GF-D8 (cell line): ENCODE measurements around the gene FHOD3.

Experiments used
- DNase-seq: peaks from one replicate; lab custom pipeline; 2025; lab: John Stamatoyannopoulos, UW

FHOD3 gene

DNA sequence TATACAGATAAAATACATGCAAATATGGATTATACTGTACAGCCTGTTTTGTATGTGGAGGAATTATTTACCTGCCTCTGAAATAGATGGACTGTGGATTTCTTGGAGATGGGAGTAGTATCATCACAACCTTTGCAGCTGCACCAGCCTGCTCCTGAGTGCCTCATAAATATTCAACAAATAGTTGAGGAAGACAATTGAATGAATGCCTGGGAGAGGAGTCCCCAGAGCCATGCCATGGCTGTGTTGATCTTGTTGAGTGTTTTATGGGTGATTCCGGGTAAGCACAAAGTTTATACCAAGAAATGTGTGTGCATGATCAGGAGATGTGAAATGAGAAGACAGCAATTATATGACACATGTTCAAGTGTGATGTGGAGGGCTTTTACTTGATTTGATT, 225.0 kb downstream of the FHOD3 start:
- no peak for DNase-seq

DNA sequence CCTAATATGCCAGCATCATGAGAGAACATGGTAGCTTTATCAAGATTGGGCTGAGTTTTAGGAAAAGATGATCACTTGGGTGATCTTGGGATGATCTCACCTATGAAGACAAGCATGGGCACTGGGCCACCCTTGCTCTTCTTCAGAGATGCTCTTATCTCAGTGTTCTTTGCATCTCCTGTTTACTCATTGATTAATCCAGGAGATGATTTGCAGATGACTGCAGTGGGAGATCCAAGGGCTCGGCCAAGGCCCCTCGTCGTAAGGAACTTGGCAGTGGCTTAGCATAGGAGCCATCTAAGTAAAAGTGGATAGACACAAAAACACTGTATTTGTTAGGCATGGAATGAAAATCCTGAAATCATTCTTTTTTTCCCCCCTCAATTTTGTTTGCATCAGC, 228.4 kb downstream of the FHOD3 start:
- DNase-seq: no peak

DNA sequence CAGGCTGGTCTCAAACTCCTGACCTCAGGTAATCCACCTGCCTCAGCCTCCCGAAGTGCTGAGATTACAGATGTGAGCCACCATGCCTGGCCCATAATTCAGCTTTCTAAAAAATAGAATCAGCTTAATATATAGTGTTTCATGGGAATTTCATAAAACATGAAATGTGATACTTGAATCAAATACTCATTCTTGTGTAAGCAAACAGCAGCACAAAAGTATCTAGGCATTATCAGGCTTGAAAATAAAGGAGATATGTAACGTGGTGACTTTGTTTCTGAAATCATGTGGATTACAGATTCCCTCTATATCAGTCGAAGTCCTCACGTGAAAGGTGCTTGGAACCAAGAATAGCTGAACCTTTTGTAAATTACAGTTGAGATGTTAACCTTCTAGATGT, 229.1 kb downstream of the FHOD3 start:
- no peak for DNase-seq

DNA sequence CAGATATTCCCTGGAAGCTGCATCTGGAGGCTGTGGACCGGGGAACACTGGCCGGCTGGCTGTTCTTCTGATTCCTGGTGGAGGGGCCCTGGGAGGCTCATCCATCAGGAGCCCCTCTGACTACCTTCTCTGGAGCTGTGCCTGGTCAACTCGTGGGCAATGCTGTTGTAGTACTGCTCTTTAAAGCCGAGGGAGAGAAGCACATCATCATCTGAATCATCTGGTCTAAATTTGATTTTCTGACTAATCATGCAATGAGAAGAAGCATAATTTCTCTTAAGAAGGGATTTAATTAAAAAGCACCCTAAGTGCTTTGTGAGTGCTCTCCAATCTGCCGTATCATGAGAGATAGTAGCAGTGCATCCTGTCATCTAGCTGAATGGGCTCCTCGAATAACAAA, 229.5 kb downstream of the FHOD3 start:
- DNase-seq: no peak

DNA sequence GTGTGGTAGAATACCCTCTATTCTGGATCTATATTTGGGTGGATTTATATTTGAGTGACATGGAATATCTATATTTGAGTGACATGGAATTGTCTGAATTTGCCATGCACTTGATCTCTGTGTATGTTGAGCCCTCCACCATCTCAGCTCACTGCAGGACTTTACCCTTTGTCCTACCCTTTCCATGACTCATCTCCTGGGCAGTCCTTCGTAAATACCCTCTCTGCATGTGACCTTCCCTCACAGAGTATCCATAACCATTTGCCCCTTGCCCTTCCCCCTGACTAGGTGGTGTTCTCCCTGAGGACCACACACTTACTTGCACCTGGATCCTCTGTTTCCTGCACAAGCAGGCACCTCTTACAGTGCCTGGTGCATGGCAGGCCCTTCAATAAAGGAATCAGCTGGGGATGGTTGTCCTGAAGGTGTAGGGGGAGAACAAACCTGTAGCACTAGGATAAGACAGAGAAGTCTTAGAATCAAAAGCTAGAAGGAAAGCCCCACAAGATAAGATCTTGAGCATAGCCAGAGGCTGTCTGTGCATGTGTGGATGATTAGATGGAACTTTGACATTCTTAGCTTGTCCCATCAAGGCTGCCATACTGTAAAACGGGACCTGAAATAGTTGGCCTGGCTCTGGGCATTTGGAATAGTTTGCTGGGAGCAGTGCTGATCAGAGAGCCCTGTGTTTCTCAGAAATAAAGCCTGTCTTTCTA, 230.4 kb downstream of the FHOD3 start:
- DNase-seq: no peak

DNA sequence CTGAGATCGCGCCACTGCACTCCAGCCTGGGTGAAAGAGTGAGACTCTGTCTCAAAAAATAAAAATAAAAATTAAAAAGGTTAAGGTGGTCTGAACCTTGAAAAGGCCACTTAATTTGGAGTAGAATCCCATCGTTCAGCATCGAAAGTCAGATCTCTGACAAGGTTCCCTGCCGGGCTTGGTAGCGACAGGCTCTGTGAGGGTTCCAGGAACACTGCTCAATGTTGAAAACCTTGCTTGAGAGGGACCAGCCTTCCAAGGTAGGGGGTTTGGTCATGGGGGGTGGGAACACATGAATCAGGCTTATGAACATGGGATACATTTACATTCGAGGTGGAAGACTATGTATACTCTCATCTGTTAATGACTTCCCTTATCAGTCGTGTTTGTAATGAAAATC, 232.2 kb downstream of the FHOD3 start:
- DNase-seq: no peak

DNA sequence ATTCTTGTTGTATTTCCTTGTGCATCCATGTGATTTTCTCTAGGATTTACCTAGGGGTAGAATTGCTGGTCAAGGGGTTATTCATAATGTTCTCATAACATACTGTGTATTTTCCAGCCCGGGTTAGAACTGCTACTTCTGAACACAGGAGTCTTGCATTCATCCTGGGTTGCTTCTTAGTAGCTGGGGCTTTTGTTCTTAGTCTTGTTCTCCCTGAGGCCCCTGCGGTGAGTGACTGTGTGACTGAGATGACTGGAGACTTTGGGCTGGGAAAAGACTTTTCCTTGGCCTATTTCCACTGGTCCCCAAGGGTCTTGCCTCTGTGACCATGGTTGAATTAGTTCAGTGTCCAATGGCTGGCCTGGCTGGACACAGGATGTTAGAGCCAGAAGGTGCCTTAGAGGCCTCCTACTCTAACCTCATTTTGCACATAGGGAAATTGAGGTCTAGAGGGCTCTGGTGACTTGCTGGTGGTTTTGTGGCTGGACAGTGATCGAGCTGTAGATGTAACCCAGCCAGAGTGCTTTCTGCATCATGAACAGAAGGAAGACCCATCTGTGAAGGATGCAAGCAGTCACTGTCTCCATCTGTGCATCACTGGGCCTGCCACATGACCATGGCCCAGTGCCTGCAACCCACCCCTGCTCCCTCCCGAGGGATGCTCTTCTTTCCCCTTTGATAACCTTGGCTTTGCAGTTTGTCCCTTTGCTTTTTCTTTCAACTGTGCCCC, 233.3 kb downstream of the FHOD3 start:
- no peak for DNase-seq

DNA sequence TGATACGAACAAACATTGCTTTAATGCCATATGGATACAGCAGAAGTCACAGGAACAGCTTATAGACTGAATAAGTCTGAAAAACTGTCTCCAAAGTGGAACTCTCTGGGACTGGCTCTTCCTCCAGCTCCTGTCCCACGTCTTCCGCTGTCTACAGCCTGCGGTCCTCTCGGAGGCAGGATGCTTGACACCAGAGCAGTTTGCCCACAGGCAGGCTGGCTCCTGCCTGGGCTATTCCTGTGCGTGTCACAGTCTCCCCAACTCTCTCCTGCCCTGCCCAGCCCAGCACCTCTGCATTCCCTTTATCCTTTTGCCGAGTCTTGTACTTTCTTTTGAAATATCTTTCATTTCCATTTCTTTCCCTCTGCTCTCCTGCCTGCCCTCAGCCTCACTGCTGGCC, 234.1 kb downstream of the FHOD3 start:
- no peak for DNase-seq

DNA sequence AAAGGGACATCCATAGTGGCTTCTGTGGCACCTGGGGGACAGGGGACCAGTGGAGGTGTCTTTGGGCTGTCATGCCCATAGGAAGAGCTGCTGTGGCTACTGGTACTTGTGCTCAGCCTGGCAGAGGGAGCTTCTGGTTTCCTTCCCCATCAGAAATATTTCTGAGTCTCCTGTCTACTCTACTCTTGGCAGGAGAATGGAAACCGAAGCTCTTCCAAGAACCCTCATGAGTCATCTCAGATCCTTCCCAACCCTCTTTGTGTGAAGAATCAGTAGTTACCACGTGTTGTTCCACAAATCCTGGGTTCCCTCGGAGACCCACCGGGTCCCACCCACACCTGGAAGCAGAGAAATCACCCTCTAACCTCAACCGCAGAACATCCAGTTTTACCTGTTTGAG, 234.9 kb downstream of the FHOD3 start:
- DNase-seq: no peak

DNA sequence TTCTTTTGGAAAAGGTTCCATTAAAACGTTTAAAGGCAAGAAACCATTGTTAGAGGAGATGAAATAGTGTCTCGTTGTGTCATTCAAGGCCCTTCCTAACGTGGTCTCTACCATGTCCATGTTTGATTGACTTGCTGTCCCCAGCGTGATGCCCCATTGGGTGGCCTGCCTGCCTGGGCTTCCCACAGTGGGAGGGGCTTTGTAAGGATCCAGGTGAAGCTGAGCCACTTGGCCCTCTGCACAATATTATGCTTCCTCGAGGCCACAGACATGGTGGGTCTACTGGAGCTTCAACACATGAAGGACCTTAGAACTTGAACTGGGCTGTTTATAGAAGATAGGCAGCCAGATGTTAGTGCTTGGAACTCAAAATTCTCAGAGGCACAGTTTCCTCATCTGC, 235.3 kb downstream of the FHOD3 start:
- DNase-seq: no peak

DNA sequence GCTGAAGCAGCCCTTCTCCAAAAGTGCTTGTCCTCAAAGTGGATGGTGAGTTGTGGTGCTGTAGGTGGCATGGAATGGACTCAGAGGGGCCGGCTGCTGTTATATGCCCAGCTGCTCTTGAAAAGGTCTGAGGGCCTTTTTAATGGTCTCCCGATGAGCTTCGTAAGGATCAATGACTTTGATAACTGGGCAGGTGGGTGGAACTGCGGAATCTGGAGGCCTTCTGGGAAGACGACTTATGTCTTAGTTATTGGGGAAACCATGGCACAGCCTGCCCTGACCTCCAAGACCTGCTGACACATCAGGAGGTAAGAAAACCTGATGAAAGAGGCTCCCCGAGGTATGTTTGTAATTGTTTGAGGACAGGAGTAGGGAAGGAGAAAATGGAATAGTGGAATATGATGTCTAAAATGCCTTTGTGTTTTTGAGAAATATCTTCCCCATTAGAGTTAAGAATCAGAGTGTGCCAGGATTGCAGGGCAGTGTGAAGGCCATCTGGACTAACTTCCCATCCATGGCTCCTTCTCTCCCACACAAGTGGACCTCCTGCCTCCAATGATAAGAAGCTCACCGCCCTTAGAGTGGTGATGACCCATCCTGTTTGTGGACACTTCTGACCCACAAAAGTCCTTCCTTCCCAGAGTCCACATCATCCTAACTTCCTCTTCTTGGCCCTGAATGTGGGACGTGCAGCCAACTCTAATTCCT, 236.1 kb downstream of the FHOD3 start:
- DNase-seq: no peak

DNA sequence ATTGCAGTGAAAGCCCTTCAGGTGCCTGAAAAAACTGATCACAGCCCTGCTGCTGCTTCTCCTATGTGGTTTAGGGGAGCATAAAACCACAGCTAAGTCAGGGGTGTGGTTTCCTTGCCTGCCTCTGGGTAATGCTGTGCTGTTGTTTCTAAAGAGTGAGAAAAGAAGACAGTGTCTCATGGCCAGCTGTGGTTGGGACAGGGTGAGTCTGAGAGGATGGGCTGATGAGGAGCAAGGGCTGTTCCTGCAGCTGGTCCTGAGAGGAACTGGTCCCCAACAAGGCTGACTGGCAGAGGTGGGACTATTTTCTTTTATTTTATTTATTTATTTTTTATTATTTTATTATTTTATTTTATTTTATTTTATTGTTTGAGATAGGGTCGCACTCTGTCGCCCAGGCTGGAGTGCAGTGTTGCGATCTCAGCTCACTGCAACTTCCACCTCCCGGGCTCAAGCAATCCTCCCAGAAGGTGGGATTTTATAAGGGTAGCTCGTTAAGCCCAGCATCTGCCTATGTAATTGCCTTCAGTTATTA, 236.7 kb downstream of the FHOD3 start:
- DNase-seq: no peak

DNA sequence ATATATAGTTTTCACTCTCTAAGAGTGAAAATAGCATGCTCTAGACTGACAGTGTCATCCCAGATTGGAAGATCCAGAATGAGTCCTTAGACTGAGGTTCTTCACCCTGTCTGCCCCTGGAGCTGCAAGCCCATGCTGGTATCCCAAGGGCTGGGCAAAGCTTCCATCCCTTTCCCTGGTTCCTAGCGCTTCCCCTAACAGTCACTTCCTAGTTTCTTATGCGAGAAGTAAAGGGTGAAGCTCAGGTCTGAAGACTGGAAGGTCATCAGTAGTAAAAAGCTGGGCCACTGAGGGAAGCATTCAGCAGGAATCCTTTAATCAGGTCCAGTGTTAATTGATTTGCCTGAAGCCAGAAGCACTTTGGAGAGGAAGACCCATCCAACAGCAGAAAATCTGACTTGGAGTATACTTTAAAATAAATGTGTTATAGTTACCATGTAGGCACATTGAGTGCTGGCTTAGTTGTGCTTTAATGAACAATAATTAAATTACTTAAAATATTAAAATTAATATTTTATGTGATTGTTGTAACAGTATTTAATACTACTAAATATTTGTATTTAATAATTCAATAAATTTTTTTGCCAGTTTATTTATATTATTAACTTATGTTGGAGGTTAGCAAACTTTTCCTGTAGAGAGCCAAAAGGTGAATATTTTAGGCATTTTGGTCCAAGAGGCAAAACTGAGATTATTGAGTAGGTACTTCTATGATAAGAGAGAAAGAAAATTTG, 237.9 kb downstream of the FHOD3 start:
- no peak for DNase-seq

DNA sequence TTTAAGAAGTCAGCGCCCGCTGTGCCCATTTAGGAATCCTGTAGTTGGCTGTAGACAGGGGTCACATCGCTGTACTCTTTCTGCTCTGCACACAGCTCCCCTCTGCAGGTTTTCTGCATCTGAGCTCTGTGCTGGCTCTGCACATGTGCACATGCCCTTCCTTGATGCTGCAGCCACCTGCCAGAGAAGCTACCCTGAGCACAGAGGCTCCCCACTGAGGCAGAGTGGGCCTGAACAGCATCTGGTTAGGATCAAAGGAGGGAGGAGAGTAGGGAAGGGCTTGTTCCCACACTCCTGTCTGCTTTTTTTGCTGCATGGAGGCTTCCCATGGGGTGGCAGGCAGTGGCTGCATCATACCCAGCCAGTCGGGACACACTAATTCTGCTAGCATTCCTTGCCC, 238.9 kb downstream of the FHOD3 start:
- DNase-seq: no peak

DNA sequence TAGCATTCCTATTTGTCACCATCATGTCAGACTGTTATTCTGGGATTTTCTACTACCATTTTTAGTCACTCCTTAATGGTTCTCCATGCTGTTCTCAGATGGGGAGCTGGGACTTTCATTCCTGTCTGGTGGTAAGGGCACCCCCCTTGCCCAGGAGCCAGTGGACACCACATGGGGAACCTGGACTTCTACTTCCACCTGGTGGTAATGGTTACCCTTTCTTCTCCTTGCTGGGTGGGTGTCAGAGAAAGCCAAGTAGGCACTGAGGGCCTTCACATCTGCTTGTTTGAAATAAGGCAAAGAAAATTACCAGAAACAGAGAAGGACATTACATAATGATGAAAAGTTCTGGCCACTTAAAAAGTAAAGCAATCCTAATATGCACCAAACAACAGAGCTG, 239.8 kb downstream of the FHOD3 start:
- DNase-seq: no peak

DNA sequence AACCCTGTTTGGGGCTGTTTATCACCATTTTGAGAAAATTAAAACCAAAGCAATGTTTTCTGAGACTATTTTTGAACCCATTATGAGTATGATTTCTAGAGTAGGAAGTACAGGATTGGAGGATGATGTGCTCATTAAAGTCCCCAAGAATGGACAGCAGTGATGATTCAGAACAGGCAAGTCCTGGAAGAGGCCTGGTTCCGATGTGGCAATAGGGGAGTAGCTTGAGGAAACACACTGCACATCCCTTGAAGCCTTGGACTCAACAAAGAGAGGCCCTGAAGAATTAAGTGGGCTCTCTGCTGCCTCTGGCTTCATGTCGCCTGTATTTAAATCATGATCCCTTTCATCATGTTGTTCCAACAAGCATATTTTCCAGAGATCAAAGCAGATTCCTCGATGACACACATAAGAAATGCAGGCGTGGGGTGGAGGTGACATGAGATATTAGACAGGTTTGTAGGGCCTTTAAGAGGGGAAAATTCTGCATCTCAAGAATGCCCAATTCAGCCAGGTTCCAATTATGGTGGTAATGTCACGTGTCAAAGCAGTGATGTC, 242.2 kb downstream of the FHOD3 start:
- DNase-seq: no peak

DNA sequence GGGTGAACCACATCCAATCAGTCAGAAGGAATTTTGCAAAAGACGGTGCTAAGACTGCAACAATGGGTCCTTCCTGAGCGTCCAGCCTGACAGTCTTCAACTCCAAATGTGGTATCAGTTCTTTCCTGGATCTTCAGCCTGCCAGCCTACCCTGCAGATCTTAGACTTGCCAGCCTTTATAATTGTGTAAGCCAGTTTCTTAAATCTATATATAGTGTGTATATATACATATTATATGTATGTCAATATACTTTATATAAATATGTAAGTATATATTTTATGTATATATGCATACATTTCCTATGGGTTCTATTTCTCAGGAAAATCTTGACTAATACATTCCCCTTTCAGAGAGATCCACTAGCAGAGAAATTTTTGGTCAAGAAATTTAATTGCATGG, 245.5 kb downstream of the FHOD3 start:
- no peak for DNase-seq

DNA sequence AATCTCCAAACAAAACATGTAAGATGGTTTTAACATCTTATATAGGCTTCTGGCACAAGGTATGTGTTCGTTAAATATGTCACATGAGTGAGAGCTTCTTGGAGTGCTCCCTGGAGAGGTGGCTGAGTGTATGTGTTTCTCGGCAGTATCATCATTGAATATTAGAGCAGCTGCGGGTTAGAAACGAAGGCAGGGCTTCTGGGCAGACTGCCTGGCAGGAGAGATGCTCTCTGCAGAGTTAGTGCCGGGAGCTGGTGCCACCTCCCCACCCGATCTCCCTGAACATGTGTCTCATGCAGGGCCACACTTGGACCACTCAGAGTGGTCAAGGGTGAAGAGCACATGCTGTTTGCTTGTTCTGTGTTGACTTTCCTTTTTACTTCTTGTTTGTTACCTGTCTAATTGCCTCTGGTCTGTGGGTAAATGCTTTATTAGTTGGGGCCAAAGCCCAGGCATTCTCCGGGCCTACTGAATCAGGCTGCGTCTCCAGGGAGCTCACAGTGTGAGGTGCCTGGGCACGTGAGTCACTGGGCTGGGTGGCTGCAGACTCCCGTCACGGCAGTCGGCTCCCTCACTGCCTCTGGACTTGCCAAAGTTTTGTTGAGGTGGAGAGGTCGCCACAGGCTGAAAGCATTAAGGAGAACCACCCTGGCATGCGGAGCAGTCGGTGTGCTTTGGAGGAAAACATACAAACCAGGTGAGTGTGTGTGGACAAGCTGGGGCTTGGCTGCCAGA, 246.6 kb downstream of the FHOD3 start:
- no peak for DNase-seq

DNA sequence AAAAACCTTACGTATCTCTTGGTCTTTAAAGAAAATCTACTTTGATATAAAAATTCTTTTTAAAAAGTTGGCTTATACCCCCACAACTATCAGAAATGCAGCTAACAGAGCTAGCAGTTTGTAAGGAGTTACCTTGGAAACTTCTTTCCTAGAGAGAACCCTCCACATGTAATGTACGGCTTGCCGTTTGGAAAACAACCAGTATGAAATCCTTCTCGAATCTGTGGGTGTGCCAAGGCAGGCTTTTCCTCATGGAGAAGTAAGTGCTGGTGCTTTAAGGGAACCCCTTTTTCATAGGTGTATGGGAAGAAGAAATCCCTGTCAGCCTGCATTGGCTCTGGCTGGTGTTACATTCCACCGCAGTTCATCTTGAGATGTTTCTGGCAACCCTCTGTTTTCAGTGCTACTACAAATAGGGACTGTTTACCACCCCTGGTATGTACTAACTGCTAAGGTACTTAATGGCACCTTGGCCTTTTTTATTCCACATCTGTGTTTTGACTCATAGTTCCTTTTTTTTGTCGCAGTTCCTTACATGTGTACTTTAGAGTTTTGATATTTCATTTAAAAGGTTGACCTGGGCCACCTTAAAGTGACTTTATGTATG, 248.4 kb downstream of the FHOD3 start:
- DNase-seq: no peak

DNA sequence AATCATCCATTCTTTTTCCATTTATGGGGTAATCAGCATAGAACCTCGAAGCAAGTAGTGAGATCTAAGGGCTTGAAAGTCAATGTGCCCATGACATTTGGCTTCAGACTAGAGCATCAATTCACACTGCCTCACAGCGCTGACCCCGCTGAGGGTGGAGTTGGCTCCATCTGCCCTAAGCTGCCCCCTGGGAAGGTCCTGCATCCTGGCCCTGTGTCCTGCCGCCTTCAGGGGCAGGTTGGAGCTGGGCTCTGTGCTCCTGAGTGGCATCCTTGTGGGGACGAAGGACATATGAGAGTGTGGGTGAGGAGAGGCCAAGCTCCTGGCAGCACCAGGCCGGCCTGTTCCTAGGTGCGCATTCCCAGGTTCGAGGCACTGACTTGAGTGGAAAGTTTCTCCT, 249.4 kb downstream of the FHOD3 start:
- no peak for DNase-seq

DNA sequence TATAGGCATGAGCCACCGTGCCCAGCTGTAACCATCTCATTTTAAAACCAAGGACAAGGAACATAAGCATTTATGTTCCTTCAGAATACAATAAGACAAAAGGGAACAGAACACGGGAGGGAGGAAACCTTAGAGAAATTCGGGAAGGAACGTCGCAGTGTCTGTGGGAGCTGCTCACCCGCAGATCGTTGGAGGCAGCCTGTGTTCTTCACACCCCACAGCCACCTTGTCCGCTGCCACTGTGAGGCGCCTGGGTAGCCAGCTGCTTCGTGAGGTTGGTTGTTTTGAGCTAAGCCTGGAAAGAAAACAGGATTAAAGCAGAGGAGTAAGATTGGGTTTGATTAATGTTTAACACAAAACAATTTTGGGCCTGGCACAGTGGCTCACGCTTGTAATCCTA, 250.0 kb downstream of the FHOD3 start:
- no peak for DNase-seq
